ENCODE results near the gene SLC2A5. TPM values are rescaled to one million over a fixed set of nuclear protein-coding genes. Genes with fewer than 3 reads are reported as not detected.
A peak's percentile ranks its signal among the peaks of the same experiment; 100 is the strongest.

The SLC2A5 gene
- total RNA-seq, 1 donor from 2014 or later, result 0.79 TPM

DNA sequence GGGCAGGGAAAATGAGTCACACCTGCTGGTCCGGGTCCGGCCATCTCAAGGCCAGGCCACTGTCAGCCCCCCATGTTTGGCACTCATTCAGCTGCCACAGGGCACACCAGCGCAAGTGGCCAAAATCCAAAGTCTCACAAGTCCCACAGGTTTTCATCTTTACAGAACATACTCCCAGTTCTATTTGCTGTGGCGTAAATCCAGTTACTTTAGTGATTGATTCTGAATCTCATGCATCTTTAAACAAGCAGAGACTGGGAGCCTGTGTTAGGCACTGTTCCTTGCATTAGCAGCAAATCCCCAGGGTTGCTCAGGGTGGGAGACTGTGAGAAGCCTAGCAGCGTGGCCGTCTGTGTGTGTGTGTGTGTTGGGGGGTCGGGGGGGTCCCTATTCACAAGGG is 1.1 kb upstream of the SLC2A5 start:
- no peak overlapping the region for H3K4me3 Mint-ChIP-seq (ENCODE audit: unreplicated experiment)
- H3K27ac Mint-ChIP-seq (ENCODE audit: unreplicated experiment), result no peak overlapping the region
- no peak overlapping the region for H3K27ac ChIP-seq (ENCODE audit: low read depth, low read length)
- no peaks in the 10 kb centered on the region for H3K36me3 ChIP-seq (ENCODE audit: insufficient read depth, low read length)
- H3K4me1 Mint-ChIP-seq (ENCODE audit: low read depth, unreplicated experiment), result peaks cover 7% of the 10 kb centered on the region
- H3K27me3 Mint-ChIP-seq (ENCODE audit: low read depth, unreplicated experiment), result peaks cover 40% of the 10 kb centered on the region
- H2AFZ ChIP-seq (ENCODE audit: low read depth, low read length), result no peak overlapping the region
- peaks cover 19% of the 10 kb centered on the region for H3K27me3 ChIP-seq (ENCODE audit: insufficient read depth, low read length)
- H3K4me3 ChIP-seq (ENCODE audit: insufficient read depth, low read depth, low read length), result no peak overlapping the region
- H4K20me1 ChIP-seq (ENCODE audit: insufficient read depth, low read length), result no peaks in the 10 kb centered on the region
- FAIRE-seq (no peak), DNase-seq (ENCODE audit: low read depth) (no peak)
- H3K9me3 ChIP-seq (ENCODE audit: insufficient read depth, low read depth, low read length), result no peaks in the 10 kb centered on the region
- TF ChIP-seq EZH2 (IDR thresholded peaks at IDR 0.05; ENCODE audit: insufficient read depth, low read length), result no peak
- TF ChIP-seq, protein P1, sequence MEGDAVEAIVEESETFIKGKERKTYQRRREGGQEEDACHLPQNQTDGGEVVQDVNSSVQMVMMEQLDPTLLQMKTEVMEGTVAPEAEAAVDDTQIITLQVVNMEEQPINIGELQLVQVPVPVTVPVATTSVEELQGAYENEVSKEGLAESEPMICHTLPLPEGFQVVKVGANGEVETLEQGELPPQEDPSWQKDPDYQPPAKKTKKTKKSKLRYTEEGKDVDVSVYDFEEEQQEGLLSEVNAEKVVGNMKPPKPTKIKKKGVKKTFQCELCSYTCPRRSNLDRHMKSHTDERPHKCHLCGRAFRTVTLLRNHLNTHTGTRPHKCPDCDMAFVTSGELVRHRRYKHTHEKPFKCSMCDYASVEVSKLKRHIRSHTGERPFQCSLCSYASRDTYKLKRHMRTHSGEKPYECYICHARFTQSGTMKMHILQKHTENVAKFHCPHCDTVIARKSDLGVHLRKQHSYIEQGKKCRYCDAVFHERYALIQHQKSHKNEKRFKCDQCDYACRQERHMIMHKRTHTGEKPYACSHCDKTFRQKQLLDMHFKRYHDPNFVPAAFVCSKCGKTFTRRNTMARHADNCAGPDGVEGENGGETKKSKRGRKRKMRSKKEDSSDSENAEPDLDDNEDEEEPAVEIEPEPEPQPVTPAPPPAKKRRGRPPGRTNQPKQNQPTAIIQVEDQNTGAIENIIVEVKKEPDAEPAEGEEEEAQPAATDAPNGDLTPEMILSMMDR (IDR thresholded peaks at IDR 0.05; ENCODE audit: insufficient read depth, low read depth, low read length), result no peak
- H3K36me3 Mint-ChIP-seq (ENCODE audit: low read depth, unreplicated experiment), result peaks cover 2% of the 10 kb centered on the region
- H3K9me3 Mint-ChIP-seq (ENCODE audit: unreplicated experiment), result peaks cover 2% of the 10 kb centered on the region
- H3K79me2 ChIP-seq (ENCODE audit: insufficient read depth, low read length), result no peaks in the 10 kb centered on the region
- no peak overlapping the region for H3K9ac ChIP-seq (ENCODE audit: low read length)
- peaks cover 9% of the 10 kb centered on the region for H3K4me1 ChIP-seq (ENCODE audit: insufficient read depth, low read length)
- H3K4me2 ChIP-seq (ENCODE audit: low read length), result no peak overlapping the region

DNA sequence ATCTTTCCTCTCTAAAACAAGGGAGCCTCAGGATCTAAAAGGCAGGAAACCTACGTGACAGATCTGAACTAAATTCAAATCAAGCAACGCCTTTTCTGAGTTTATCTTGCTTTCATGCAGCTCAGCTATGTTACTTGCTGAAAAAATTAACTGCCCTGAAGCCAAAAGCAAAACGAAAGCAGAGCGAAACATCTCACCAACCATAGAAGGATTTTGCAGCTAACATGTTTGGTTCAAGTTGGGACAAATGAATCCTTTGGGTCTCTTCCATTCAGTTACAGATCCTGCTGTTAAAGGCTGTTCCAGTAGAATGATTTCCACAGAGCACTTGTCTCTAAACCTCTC is 482 bp downstream of the SLC2A5 start:
- peaks cover 2% of the 10 kb centered on the region for H3K36me3 Mint-ChIP-seq (ENCODE audit: low read depth, unreplicated experiment)
- Histone ChIP-seq H3K9ac (ENCODE audit: low read length) (no peak overlapping the region), H3K27me3 (ENCODE audit: insufficient read depth, low read length) (peaks cover 12% of the 10 kb centered on the region), H3K4me3 (ENCODE audit: insufficient read depth, low read depth, low read length) (no peak overlapping the region), H3K4me1 (ENCODE audit: insufficient read depth, low read length) (peaks cover 22% of the 10 kb centered on the region), H4K20me1 (ENCODE audit: insufficient read depth, low read length) (no peaks in the 10 kb centered on the region), H2AFZ (ENCODE audit: low read depth, low read length) (no peak overlapping the region), H3K4me2 (ENCODE audit: low read length) (peak overlapping the region; percentile 15), H3K36me3 (ENCODE audit: insufficient read depth, low read length) (no peaks in the 10 kb centered on the region), H3K9me3 (ENCODE audit: insufficient read depth, low read depth, low read length) (no peaks in the 10 kb centered on the region), H3K79me2 (ENCODE audit: insufficient read depth, low read length) (no peaks in the 10 kb centered on the region), H3K27ac (ENCODE audit: low read depth, low read length) (no peak overlapping the region)
- TF ChIP-seq, protein P1 (IDR thresholded peaks at IDR 0.05; ENCODE audit: insufficient read depth, low read depth, low read length), result no peak
- no peak for TF ChIP-seq EZH2 (IDR thresholded peaks at IDR 0.05; ENCODE audit: insufficient read depth, low read length)
- no peak for FAIRE-seq
- H3K9me3 Mint-ChIP-seq (ENCODE audit: unreplicated experiment), result peaks cover 2% of the 10 kb centered on the region
- peaks cover 29% of the 10 kb centered on the region for H3K27me3 Mint-ChIP-seq (ENCODE audit: low read depth, unreplicated experiment)
- H3K4me1 Mint-ChIP-seq (ENCODE audit: low read depth, unreplicated experiment), result peaks cover 18% of the 10 kb centered on the region
- H3K4me3 Mint-ChIP-seq (ENCODE audit: unreplicated experiment), result no peak overlapping the region
- no peak for DNase-seq (ENCODE audit: low read depth)
- H3K27ac Mint-ChIP-seq (ENCODE audit: unreplicated experiment), result no peak overlapping the region

DNA sequence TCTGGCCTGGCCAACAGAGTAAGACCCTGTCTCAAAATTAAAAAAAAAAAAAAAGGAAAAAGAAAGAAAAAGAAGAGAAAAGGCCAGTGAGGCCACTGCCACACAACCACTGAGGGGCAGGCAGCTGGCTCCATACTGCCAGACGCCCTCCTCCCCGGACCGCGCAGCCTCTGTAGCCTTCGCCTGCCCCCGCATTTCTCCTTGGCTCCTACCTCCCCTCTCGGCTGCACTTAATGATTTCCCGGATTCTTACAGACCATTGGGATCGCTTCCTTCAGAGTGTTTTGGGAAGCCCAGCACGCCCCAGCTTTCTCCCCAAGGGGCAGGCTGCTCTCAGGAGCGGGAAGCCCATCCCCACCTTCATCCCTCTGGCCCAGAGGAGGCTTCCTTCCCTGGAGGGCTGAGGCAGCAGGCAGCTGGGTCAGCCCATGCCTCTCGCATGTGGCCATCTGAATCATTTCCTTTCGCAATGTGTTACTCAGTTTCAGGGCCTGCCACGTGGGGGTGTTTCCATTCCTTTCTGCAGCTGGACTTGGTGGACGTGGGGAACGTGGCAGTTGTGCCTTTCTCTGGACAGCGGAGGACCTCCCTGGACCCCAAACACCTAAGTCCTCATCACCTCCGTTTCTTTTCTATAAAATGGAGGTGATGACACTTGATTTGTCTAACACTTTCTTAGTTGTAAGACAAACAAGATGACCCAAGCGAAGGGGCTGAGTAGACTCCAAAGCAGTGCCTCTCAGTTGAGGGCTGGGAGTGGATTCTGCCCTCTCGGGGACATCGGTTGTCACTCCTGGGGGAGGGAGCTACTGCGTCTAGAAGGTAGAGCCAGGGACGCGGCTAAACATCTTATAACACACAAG is 2.3 kb downstream of the SLC2A5 start:
- DNase-seq (ENCODE audit: low read depth) (peak; percentile 90), FAIRE-seq (no peak)
- Histone ChIP-seq H4K20me1 (ENCODE audit: insufficient read depth, low read length) (no peaks in the 10 kb centered on the region), H3K4me2 (ENCODE audit: low read length) (peak overlapping the region; percentile 13), H3K27me3 (ENCODE audit: insufficient read depth, low read length) (peaks cover 5% of the 10 kb centered on the region), H2AFZ (ENCODE audit: low read depth, low read length) (peak overlapping the region; percentile 44), H3K27ac (ENCODE audit: low read depth, low read length) (peak overlapping the region; percentile 26), H3K4me3 (ENCODE audit: insufficient read depth, low read depth, low read length) (no peak overlapping the region), H3K79me2 (ENCODE audit: insufficient read depth, low read length) (no peaks in the 10 kb centered on the region), H3K4me1 (ENCODE audit: insufficient read depth, low read length) (peaks cover 22% of the 10 kb centered on the region), H3K36me3 (ENCODE audit: insufficient read depth, low read length) (no peaks in the 10 kb centered on the region), H3K9ac (ENCODE audit: low read length) (no peak overlapping the region), H3K9me3 (ENCODE audit: insufficient read depth, low read depth, low read length) (no peaks in the 10 kb centered on the region)
- peaks cover 19% of the 10 kb centered on the region for H3K4me1 Mint-ChIP-seq (ENCODE audit: low read depth, unreplicated experiment)
- peaks cover 20% of the 10 kb centered on the region for H3K27me3 Mint-ChIP-seq (ENCODE audit: low read depth, unreplicated experiment)
- peak overlapping the region; percentile 57 for H3K4me3 Mint-ChIP-seq (ENCODE audit: unreplicated experiment)
- no peak for TF ChIP-seq EZH2 (IDR thresholded peaks at IDR 0.05; ENCODE audit: insufficient read depth, low read length)
- TF ChIP-seq, protein P1 (IDR thresholded peaks at IDR 0.05; ENCODE audit: insufficient read depth, low read depth, low read length), result no peak
- peaks cover 2% of the 10 kb centered on the region for H3K9me3 Mint-ChIP-seq (ENCODE audit: unreplicated experiment)
- H3K27ac Mint-ChIP-seq (ENCODE audit: unreplicated experiment), result peak overlapping the region; percentile 86
- H3K36me3 Mint-ChIP-seq (ENCODE audit: low read depth, unreplicated experiment), result peaks cover 2% of the 10 kb centered on the region
